ENCODE measurements around the gene LYRM1.

GRCh38 chr16:20901068-20901435, 481 bp downstream of the LYRM1 start:
- no peak for TF ChIP-seq POLR2A (IDR thresholded peaks at IDR 0.05)
- TF ChIP-seq, protein P1, sequence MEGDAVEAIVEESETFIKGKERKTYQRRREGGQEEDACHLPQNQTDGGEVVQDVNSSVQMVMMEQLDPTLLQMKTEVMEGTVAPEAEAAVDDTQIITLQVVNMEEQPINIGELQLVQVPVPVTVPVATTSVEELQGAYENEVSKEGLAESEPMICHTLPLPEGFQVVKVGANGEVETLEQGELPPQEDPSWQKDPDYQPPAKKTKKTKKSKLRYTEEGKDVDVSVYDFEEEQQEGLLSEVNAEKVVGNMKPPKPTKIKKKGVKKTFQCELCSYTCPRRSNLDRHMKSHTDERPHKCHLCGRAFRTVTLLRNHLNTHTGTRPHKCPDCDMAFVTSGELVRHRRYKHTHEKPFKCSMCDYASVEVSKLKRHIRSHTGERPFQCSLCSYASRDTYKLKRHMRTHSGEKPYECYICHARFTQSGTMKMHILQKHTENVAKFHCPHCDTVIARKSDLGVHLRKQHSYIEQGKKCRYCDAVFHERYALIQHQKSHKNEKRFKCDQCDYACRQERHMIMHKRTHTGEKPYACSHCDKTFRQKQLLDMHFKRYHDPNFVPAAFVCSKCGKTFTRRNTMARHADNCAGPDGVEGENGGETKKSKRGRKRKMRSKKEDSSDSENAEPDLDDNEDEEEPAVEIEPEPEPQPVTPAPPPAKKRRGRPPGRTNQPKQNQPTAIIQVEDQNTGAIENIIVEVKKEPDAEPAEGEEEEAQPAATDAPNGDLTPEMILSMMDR (IDR thresholded peaks at IDR 0.05 in 4 of 5, conservative IDR thresholded peaks at IDR 0.05 in 1 of 5): no peak
